Testis (tissue), 2 donors: ENCODE data around the gene EEF1AKMT1.

Source experiments
- CTCF ChIP-seq, 3 experiments: fragments of 450-650 bp in 2 of 3; fragments of 200-600 bp in 1 of 3; sonication (generic) in 1 of 3; IDR thresholded peaks; one replicate each; pipeline ENCODE4 v1.5.1; 2016 to 2019; ENCODE audit warnings: antibody characterized with exemption in 3 of 3, mild to moderate bottlenecking in 2 of 3, moderate library complexity in 1 of 3
- POLR2A ChIP-seq: fragments of 450-650 bp; IDR thresholded peaks from one replicate; pipeline ENCODE4 v1.6.1; 2017; ENCODE audit warnings: antibody characterized with exemption, mild to moderate bottlenecking, moderate library complexity

GRCh38 chr13:20815464-20815863, 41.7 kb upstream of the EEF1AKMT1 start:
- TF ChIP-seq CTCF (IDR thresholded peaks at IDR 0.05) (no peak), POLR2A (no peak)
